Astrocyte (in vitro differentiated cells and primary cell): ENCODE results near the gene KLHL25. TPM values are rescaled to one million over a fixed set of nuclear protein-coding genes. Genes with fewer than 3 reads are reported as not detected.

Experiments
- DNase-seq: peaks from one replicate; pipeline ENCODE4 v3.0.0-alpha.2; 2010; ENCODE audit warnings: low read depth
- FAIRE-seq: peaks from 2 replicates; lab custom pipeline; 2011; peaks lifted over from hg19 to GRCh38; lab: Jason Lieb, UNC
- H2AFZ ChIP-seq: 2 replicates; pipeline ENCODE4 v1.6.0; 2012; ENCODE audit warnings: low read depth, low read length, inconsistent platforms
- H3K27ac ChIP-seq: 2 replicates; pipeline ENCODE4 v1.5.1; 2011; ENCODE audit warnings: low read depth, low read length, inconsistent platforms
- H3K27me3 ChIP-seq: 2 replicates; pipeline ENCODE4 v1.6.0; 2011; ENCODE audit warnings: low read length, inconsistent platforms; ENCODE audit not compliant: insufficient read depth
- H3K36me3 ChIP-seq: 2 replicates; pipeline ENCODE4 v1.5.1; 2011; ENCODE audit warnings: low read length, inconsistent platforms; ENCODE audit not compliant: insufficient read depth
- H3K4me1 ChIP-seq: 2 replicates; pipeline ENCODE4 v1.5.1; 2011; ENCODE audit warnings: low read length, inconsistent platforms; ENCODE audit not compliant: insufficient read depth
- H3K4me2 ChIP-seq: 2 replicates; pipeline ENCODE4 v1.6.0; 2012; ENCODE audit warnings: low read length, inconsistent platforms
- H3K4me3 ChIP-seq: 2 replicates; pipeline ENCODE4 v1.5.1; 2011; ENCODE audit warnings: low read depth, mild to moderate bottlenecking, low read length, inconsistent platforms; ENCODE audit not compliant: insufficient read depth
- H3K79me2 ChIP-seq: 2 replicates; pipeline ENCODE4 v1.6.0; 2012; ENCODE audit warnings: mild to moderate bottlenecking, low read length, inconsistent platforms; ENCODE audit not compliant: insufficient read depth
- H3K9ac ChIP-seq: 2 replicates; pipeline ENCODE4 v1.6.0; 2012; ENCODE audit warnings: mild to moderate bottlenecking, low read length, inconsistent platforms
- H3K9me3 ChIP-seq: 2 replicates; pipeline ENCODE4 v1.5.1; 2012; ENCODE audit warnings: low read depth, mild to moderate bottlenecking, low read length, inconsistent platforms; ENCODE audit not compliant: insufficient read depth
- H4K20me1 ChIP-seq: 2 replicates; pipeline ENCODE4 v1.6.0; 2012; ENCODE audit warnings: low read length, inconsistent platforms; ENCODE audit not compliant: insufficient read depth
- H3K27ac Mint-ChIP-seq: one replicate; pipeline ENCODE4 v1.8.0; 2021; ENCODE audit warnings: mild to moderate bottlenecking, mixed read lengths; ENCODE audit not compliant: unreplicated experiment
- H3K27me3 Mint-ChIP-seq: one replicate; pipeline ENCODE4 v1.8.0; 2021; ENCODE audit warnings: low read depth, mixed read lengths; ENCODE audit not compliant: unreplicated experiment
- H3K36me3 Mint-ChIP-seq: one replicate; pipeline ENCODE4 v1.8.0; 2021; ENCODE audit warnings: low read depth, mixed read lengths; ENCODE audit not compliant: unreplicated experiment
- H3K4me1 Mint-ChIP-seq: one replicate; pipeline ENCODE4 v1.8.0; 2021; ENCODE audit warnings: low read depth, mixed read lengths; ENCODE audit not compliant: unreplicated experiment
- H3K4me3 Mint-ChIP-seq: one replicate; pipeline ENCODE4 v1.8.0; 2021; ENCODE audit warnings: mild to moderate bottlenecking, moderate library complexity, mixed read lengths; ENCODE audit not compliant: unreplicated experiment
- H3K9me3 Mint-ChIP-seq: one replicate; pipeline ENCODE4 v1.8.0; 2021; ENCODE audit warnings: mild to moderate bottlenecking, mixed read lengths; ENCODE audit not compliant: unreplicated experiment
- EZH2 ChIP-seq: IDR thresholded peaks from 2 replicates; pipeline ENCODE4 v1.6.1; 2012; ENCODE audit warnings: mild to moderate bottlenecking, low read length, inconsistent platforms; ENCODE audit not compliant: insufficient read depth
- total RNA-seq: library from RNA; stranded (reverse); gene quantifications from 2 replicates; pipeline ENCODE4 v1.2.1, GENCODE V29; 2021
- TF ChIP-seq, protein P1 (sequence below): IDR thresholded peaks from 2 replicates; pipeline ENCODE4 v1.5.1; 2011; ENCODE audit warnings: low read depth, mild to moderate bottlenecking, inconsistent platforms, low read length, moderate library complexity; ENCODE audit not compliant: insufficient read depth

The KLHL25 gene
- total RNA-seq, 1 donor from 2014 or later = 5.6 TPM

DNA sequence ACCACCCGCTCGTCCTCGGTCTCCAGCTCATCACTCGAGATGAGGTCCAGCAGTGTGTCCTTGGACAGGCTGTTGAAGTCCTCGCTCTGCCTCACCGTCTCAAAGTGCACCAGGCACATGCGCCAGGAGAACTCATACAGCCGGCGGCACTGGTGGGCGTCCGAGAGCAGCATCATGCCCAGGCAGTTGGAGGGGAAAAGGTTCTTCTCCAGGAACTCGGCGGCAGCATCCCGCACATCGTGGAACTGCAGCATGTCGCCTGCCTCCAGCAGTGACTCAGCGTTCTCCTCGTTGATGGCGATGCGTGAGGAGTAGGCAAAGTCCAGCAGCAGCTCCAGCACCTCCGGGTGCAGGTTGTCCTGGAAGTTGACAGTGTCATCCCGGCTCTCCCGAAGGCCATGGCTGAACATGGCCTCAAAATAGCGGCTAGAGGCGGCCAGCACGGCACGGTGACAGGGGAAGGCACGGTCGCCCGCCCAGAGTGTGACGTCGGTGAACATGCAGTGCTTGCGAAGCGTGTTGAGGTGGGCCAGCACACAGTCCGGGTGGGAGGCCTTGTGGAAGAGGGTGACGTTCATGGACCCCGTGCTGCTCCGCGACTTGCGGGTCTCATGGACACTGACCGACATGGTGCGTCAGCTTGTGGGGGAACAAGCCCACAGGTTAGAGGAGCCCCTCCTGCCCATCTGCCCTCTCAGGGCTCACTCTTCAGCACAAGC is 25.4 kb downstream of the KLHL25 start:
- H3K9me3 ChIP-seq = no peaks in the 10 kb centered on the region
- H3K4me2 ChIP-seq = no peak overlapping the region
- peaks cover 25% of the 10 kb centered on the region for H3K4me1 ChIP-seq
- H2AFZ ChIP-seq = no peak overlapping the region
- peaks cover 92% of the 10 kb centered on the region for H4K20me1 ChIP-seq
- no peak for DNase-seq
- Mint-ChIP-seq H3K36me3 (peaks cover 17% of the 10 kb centered on the region), H3K27me3 (no peaks in the 10 kb centered on the region), H3K4me3 (no peak overlapping the region), H3K9me3 (peaks cover 2% of the 10 kb centered on the region), H3K4me1 (peaks cover 15% of the 10 kb centered on the region), H3K27ac (no peak overlapping the region)
- H3K4me3 ChIP-seq = no peak overlapping the region
- no peak overlapping the region for H3K27ac ChIP-seq
- TF ChIP-seq, protein P1, sequence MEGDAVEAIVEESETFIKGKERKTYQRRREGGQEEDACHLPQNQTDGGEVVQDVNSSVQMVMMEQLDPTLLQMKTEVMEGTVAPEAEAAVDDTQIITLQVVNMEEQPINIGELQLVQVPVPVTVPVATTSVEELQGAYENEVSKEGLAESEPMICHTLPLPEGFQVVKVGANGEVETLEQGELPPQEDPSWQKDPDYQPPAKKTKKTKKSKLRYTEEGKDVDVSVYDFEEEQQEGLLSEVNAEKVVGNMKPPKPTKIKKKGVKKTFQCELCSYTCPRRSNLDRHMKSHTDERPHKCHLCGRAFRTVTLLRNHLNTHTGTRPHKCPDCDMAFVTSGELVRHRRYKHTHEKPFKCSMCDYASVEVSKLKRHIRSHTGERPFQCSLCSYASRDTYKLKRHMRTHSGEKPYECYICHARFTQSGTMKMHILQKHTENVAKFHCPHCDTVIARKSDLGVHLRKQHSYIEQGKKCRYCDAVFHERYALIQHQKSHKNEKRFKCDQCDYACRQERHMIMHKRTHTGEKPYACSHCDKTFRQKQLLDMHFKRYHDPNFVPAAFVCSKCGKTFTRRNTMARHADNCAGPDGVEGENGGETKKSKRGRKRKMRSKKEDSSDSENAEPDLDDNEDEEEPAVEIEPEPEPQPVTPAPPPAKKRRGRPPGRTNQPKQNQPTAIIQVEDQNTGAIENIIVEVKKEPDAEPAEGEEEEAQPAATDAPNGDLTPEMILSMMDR = no peak
- TF ChIP-seq EZH2 = no peak
- no peaks in the 10 kb centered on the region for H3K27me3 ChIP-seq
- H3K36me3 ChIP-seq = no peaks in the 10 kb centered on the region
- no peak for FAIRE-seq
- H3K79me2 ChIP-seq = peaks cover 81% of the 10 kb centered on the region
- no peak overlapping the region for H3K9ac ChIP-seq

DNA sequence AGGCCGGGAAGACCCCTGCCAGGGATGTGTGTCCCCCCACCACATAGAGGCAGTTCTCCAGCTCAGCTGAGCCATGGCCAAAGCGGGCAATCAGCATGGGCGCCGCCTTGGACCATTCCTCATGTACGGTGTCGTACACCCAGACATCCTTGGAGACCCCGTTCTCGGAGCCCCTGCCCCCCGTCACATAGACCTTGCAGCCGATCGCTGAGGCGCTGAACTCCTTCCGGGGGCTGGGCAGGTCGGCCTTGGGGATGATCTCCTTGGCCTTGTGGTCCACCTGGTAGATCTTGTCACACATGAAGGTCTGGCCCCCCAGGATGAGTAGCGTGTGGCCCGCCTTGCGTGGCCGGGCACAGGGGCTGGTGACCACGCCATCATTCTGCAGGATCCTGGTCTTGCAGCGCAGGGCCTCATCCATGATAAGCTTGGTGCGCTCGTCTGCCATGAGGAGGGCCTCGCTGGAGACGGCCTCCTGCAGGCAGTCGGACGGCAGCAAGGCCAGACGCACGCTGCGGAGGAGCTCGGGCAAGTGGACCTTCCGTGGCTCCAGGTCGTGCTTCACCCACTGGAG is 26.0 kb downstream of the KLHL25 start:
- Mint-ChIP-seq H3K36me3 (peaks cover 14% of the 10 kb centered on the region), H3K27ac (no peak overlapping the region), H3K9me3 (peaks cover 2% of the 10 kb centered on the region), H3K27me3 (no peaks in the 10 kb centered on the region), H3K4me1 (peaks cover 17% of the 10 kb centered on the region), H3K4me3 (no peak overlapping the region)
- H3K4me3 ChIP-seq = no peak overlapping the region
- no peaks in the 10 kb centered on the region for H3K27me3 ChIP-seq
- TF ChIP-seq EZH2 = no peak
- TF ChIP-seq, protein P1 = no peak
- H3K4me1 ChIP-seq = peaks cover 31% of the 10 kb centered on the region
- no peak for FAIRE-seq
- H2AFZ ChIP-seq = no peak overlapping the region
- no peak for DNase-seq
- H3K9me3 ChIP-seq = no peaks in the 10 kb centered on the region
- H3K9ac ChIP-seq = no peak overlapping the region
- peaks cover 91% of the 10 kb centered on the region for H4K20me1 ChIP-seq
- peaks cover 81% of the 10 kb centered on the region for H3K79me2 ChIP-seq
- no peaks in the 10 kb centered on the region for H3K36me3 ChIP-seq
- H3K4me2 ChIP-seq = no peak overlapping the region
- H3K27ac ChIP-seq = no peak overlapping the region
